HepG2 (cell line): ENCODE data around the gene BCAS3. TPM values are rescaled to one million over a fixed set of nuclear protein-coding genes. Genes with fewer than 3 reads are reported as not detected.

Experiments
- CAMTA2 ChIP-seq: sonication (generic); formaldehyde crosslinking; IDR thresholded peaks from 2 replicates; pipeline ENCODE4 v1.4.0; 2020; ENCODE audit warnings: mild to moderate bottlenecking, missing genetic modification reagents, borderline replicate concordance
- ELF3 ChIP-seq: IDR thresholded peaks from 2 replicates; pipeline ENCODE4 v1.6.1; 2016; ENCODE audit warnings: missing genetic modification reagents, missing compliant biosample characterization
- FOXP1 ChIP-seq, 2 experiments: fragments of 450-650 bp in 1 of 2; IDR thresholded peaks; 2 replicates each; pipeline ENCODE4 v1.6.1; 2017 to 2018; ENCODE audit warnings: antibody characterized with exemption in 1 of 2
- KDM5A ChIP-seq: fragments of 200-600 bp; sonication (generic); IDR thresholded peaks from 2 replicates; pipeline ENCODE4 v1.7.0; 2018; ENCODE audit warnings: antibody characterized with exemption, mild to moderate bottlenecking, low read length, borderline replicate concordance
- KLF12 ChIP-seq: sonication (generic); formaldehyde crosslinking; IDR thresholded peaks from 2 replicates; pipeline ENCODE4 v1.4.0; 2020; ENCODE audit warnings: missing genetic modification reagents, borderline replicate concordance
- KLF9 ChIP-seq: IDR thresholded peaks from 2 replicates; pipeline ENCODE4 v1.6.1; 2016; ENCODE audit warnings: low read depth
- MBNL3 ChIP-seq: fragments of 250-450 bp; sonication (Bioruptor Pico); conservative IDR thresholded peaks from 2 replicates; pipeline ENCODE4 v1.8.0; 2022; ENCODE audit warnings: mild to moderate bottlenecking, inconsistent platforms
- NCOA1 ChIP-seq: sonication (generic); formaldehyde crosslinking; IDR thresholded peaks from 2 replicates; pipeline ENCODE4 v1.9.0; 2021; ENCODE audit warnings: missing genetic modification reagents
- NFATC3 ChIP-seq: sonication (generic); formaldehyde crosslinking; IDR thresholded peaks from 2 replicates; pipeline ENCODE4 v1.5.1; 2020; ENCODE audit warnings: mild to moderate bottlenecking, missing genetic modification reagents
- RAD51 ChIP-seq: fragments of 450-650 bp; IDR thresholded peaks from 2 replicates; pipeline ENCODE4 v1.6.1; 2016; ENCODE audit warnings: borderline replicate concordance
- SMARCC2 ChIP-seq: fragments of 450-650 bp; IDR thresholded peaks from 2 replicates; pipeline ENCODE4 v1.6.1; 2017; ENCODE audit warnings: antibody characterized with exemption, mild to moderate bottlenecking
- SMC3 ChIP-seq: IDR thresholded peaks from 2 replicates; pipeline ENCODE4 v1.6.1; 2011; ENCODE audit warnings: low read length, improper control_type of control experiment
- SP140L ChIP-seq: sonication (generic); formaldehyde crosslinking; IDR thresholded peaks from 2 replicates; pipeline ENCODE4 v1.4.0; 2020; ENCODE audit warnings: missing genetic modification reagents, borderline replicate concordance
- TARDBP ChIP-seq: sonication (generic); formaldehyde crosslinking; IDR thresholded peaks from 2 replicates; pipeline ENCODE4 v1.8.0; 2022; ENCODE audit warnings: mild to moderate bottlenecking, missing genetic modification reagents
- TBX2 ChIP-seq: sonication (generic); formaldehyde crosslinking; IDR thresholded peaks from 2 replicates; pipeline ENCODE4 v1.5.0; 2020; ENCODE audit warnings: missing genetic modification reagents, mild to moderate bottlenecking, borderline replicate concordance
- ZBTB8A ChIP-seq: sonication (generic); formaldehyde crosslinking; IDR thresholded peaks from 2 replicates; pipeline ENCODE4 v1.4.0; 2020; ENCODE audit warnings: mild to moderate bottlenecking, low read depth, missing genetic modification reagents, borderline replicate concordance
- ZNF235 ChIP-seq: sonication (generic); formaldehyde crosslinking; IDR thresholded peaks from 2 replicates; pipeline ENCODE4 v1.8.1; 2023; ENCODE audit warnings: mild to moderate bottlenecking, missing genetic modification reagents, borderline replicate concordance
- ZSCAN29 ChIP-seq: sonication (generic); formaldehyde crosslinking; conservative IDR thresholded peaks from 2 replicates; pipeline ENCODE4 v1.4.0; 2020; ENCODE audit warnings: mild to moderate bottlenecking, missing genetic modification reagents
- polyA plus RNA-seq, 8 experiments: library from polyadenylated mRNA; depleted of rRNA in 3 of 8; stranded (reverse) in 7 of 8; unstranded in 1 of 8; fragments of >200 nt; fragmentation: Illumina TruSeq in 4 of 8; extraction: Trizol in 4 of 8; gene quantifications; 2 replicates each; pipeline versions ENCODE4 v1.2.1 to v1.2.3, GENCODE V29; 2011 to 2016; ENCODE audit warnings: low read depth in 4 of 8, missing spikeins in 1 of 8, mixed read lengths in 1 of 8; ENCODE audit not compliant: insufficient read depth in 1 of 8
- total RNA-seq, 5 experiments: library from RNA; depleted of rRNA; stranded (reverse); fragments of >200 nt; fragmentation: Illumina TruSeq; extraction: Trizol; gene quantifications; 2 replicates each; pipeline ENCODE4 v1.2.3, GENCODE V29; 2016; ENCODE audit warnings: low read depth in 1 of 5
- TF ChIP-seq, protein P1 (sequence below): IDR thresholded peaks from 2 replicates; pipeline ENCODE4 v1.6.1; 2012; ENCODE audit warnings: low read length, improper control_type of control experiment
- TF ChIP-seq, protein P2 (sequence below): sonication (generic); formaldehyde crosslinking; conservative IDR thresholded peaks from 2 replicates; pipeline ENCODE4 v1.8.0; 2022; ENCODE audit warnings: low read depth, missing genetic modification reagents
- TF ChIP-seq, protein P3 (sequence below): sonication (generic); formaldehyde crosslinking; IDR thresholded peaks from 2 replicates; pipeline ENCODE4 v1.8.1; 2023; ENCODE audit warnings: missing genetic modification reagents, inconsistent platforms, borderline replicate concordance
- TF ChIP-seq, protein P4 (sequence below): sonication (generic); formaldehyde crosslinking; conservative IDR thresholded peaks from 2 replicates; pipeline ENCODE4 v1.4.0; 2020; ENCODE audit warnings: missing genetic modification reagents

The BCAS3 gene
- total and polyA plus RNA-seq, 2 of the 13 experiments (the other 11 are each of a cell fraction or from before 2014, with no cell fraction given): 10.7 to 11.2 TPM

DNA sequence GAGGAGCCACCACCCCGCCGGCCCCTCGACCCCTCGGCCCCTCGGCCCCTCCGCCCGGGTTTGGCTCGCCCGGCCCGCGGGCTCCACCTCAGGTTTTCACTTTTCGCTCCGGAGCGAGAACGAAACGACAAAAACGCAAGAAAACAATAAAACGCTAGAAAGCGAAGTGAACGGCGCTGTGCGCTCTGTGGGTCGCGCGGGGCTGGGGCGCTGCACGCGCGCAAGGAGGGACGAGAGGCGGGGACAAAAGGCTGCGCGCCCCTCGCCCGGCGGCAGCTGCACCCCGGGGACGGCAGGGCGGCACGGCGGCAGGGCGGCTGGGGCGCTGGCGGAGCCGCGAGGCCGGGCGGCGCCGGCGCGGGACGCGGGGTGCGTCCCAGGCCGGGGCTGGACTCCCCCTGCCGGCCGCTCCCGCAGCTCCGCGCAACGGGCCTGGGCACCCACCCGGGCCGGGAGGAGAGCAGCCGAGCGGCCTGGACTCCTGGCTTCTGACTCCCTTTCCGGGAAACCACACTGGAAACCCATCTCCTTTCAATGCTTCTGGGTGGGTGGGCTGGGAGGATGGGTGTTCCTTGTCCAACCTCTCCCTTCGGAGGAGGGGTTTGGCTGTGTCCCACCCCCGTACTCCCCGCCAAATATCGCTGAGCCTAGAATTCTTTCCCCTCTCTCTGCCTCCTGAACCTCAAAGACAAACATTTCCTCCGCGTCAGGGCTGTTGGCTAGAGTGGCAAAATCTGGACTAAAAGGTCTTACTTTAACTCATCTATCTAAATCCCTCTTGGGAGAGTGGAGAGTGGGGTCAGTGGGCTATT lies 731.9 kb downstream of the BCAS3 start (continued):
- TF ChIP-seq, protein P1, sequence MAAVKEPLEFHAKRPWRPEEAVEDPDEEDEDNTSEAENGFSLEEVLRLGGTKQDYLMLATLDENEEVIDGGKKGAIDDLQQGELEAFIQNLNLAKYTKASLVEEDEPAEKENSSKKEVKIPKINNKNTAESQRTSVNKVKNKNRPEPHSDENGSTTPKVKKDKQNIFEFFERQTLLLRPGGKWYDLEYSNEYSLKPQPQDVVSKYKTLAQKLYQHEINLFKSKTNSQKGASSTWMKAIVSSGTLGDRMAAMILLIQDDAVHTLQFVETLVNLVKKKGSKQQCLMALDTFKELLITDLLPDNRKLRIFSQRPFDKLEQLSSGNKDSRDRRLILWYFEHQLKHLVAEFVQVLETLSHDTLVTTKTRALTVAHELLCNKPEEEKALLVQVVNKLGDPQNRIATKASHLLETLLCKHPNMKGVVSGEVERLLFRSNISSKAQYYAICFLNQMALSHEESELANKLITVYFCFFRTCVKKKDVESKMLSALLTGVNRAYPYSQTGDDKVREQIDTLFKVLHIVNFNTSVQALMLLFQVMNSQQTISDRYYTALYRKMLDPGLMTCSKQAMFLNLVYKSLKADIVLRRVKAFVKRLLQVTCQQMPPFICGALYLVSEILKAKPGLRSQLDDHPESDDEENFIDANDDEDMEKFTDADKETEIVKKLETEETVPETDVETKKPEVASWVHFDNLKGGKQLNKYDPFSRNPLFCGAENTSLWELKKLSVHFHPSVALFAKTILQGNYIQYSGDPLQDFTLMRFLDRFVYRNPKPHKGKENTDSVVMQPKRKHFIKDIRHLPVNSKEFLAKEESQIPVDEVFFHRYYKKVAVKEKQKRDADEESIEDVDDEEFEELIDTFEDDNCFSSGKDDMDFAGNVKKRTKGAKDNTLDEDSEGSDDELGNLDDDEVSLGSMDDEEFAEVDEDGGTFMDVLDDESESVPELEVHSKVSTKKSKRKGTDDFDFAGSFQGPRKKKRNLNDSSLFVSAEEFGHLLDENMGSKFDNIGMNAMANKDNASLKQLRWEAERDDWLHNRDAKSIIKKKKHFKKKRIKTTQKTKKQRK: no peak
- TF ChIP-seq, protein P2, sequence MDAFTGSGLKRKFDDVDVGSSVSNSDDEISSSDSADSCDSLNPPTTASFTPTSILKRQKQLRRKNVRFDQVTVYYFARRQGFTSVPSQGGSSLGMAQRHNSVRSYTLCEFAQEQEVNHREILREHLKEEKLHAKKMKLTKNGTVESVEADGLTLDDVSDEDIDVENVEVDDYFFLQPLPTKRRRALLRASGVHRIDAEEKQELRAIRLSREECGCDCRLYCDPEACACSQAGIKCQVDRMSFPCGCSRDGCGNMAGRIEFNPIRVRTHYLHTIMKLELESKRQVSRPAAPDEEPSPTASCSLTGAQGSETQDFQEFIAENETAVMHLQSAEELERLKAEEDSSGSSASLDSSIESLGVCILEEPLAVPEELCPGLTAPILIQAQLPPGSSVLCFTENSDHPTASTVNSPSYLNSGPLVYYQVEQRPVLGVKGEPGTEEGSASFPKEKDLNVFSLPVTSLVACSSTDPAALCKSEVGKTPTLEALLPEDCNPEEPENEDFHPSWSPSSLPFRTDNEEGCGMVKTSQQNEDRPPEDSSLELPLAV: no peak
- TF ChIP-seq MBNL3 (CRISPR knock-in tag): no peak
- TF ChIP-seq SMARCC2: no peak
- no peak for TF ChIP-seq FOXP1 (IDR thresholded peaks at IDR 0.05)
- no peak for TF ChIP-seq FOXP1 (CRISPR knock-in tag; IDR thresholded peaks at IDR 0.05)
- no peak for TF ChIP-seq KLF9
- TF ChIP-seq TBX2: no peak; the same call in 1 of the 2 replicates
- no peak; the same call in 1 of the 2 replicates for TF ChIP-seq SMC3
- TF ChIP-seq ZNF235 (CRISPR knock-in tag): no peak
- TF ChIP-seq ELF3: no peak
- TF ChIP-seq KLF12 (CRISPR knock-in tag): no peak
- TF ChIP-seq NCOA1 (CRISPR knock-in tag): no peak
- no peak for TF ChIP-seq ZSCAN29 (CRISPR knock-in tag)
- no peak for TF ChIP-seq SP140L (CRISPR knock-in tag)
- TF ChIP-seq, protein P3, sequence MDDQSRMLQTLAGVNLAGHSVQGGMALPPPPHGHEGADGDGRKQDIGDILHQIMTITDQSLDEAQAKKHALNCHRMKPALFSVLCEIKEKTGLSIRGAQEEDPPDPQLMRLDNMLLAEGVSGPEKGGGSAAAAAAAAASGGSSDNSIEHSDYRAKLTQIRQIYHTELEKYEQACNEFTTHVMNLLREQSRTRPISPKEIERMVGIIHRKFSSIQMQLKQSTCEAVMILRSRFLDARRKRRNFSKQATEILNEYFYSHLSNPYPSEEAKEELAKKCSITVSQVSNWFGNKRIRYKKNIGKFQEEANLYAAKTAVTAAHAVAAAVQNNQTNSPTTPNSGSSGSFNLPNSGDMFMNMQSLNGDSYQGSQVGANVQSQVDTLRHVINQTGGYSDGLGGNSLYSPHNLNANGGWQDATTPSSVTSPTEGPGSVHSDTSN: no peak
- TF ChIP-seq RAD51: no peak
- no peak for TF ChIP-seq TARDBP
- TF ChIP-seq ZBTB8A (CRISPR knock-in tag): no peak
- no peak for TF ChIP-seq NFATC3
- TF ChIP-seq KDM5A: no peak
- TF ChIP-seq CAMTA2: no peak
- TF ChIP-seq, protein P4, sequence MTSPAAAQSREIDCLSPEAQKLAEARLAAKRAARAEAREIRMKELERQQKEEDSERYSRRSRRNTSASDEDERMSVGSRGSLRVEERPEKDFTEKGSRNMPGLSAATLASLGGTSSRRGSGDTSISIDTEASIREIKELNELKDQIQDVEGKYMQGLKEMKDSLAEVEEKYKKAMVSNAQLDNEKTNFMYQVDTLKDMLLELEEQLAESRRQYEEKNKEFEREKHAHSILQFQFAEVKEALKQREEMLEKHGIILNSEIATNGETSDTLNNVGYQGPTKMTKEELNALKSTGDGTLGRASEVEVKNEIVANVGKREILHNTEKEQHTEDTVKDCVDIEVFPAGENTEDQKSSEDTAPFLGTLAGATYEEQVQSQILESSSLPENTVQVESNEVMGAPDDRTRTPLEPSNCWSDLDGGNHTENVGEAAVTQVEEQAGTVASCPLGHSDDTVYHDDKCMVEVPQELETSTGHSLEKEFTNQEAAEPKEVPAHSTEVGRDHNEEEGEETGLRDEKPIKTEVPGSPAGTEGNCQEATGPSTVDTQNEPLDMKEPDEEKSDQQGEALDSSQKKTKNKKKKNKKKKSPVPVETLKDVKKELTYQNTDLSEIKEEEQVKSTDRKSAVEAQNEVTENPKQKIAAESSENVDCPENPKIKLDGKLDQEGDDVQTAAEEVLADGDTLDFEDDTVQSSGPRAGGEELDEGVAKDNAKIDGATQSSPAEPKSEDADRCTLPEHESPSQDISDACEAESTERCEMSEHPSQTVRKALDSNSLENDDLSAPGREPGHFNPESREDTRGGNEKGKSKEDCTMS (CRISPR knock-in tag): no peak
